ENCODE results near the gene ZNF70.

DNA sequence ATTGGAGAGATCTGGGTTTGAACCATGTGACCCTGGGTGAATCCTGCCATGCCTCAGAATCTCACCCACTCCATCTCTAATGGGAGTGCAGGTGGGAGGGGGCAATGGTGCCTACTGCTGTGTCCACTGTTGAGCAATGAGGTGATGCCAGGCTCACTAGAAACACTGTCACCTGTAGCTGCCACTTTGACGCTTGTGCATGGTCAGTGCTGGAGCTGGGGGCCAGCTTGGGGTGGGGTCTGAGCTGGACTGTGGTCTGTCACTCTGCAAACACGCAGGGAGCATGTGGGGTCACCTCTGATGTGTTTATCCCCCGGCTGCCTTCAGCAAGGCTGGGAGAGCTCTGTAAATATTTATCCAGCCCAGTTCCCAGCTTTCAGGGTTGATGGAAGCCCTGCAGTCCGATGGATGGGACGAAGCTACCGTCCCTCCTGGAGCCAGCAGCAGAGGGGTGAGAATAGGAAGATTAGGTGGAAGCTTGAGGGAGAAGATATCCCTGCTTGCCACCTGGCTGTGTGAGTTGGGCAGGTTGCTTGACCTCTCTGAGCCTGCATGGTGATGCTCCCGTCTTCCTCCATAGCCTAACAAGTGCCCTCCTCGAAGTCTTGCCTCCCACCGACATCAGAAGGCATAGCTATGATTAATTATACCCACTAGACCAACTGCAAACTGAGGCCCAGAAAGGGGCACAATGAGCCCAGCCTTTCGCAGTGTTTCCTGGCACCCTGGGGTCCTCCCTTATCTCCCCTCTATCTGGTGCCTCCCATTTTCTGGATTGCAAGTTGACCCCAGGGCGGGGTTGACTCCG, 23.4 kb upstream of the ZNF70 start:
- TF ChIP-seq CTCF (IDR thresholded peaks at IDR 0.05) (no peak), EZH2 (IDR thresholded peaks at IDR 0.05; ENCODE audit: borderline replicate concordance, insufficient read depth, low read depth, low read length, poor library complexity, severe bottlenecking) (no peak)

All from B cell (primary cell).